GM18511 (cell line): Measurements from ENCODE around the gene ME3.
A peak's percentile ranks its signal among the peaks of the same experiment; 100 is the strongest.

Experiments
- ATAC-seq: cut with Tn5 transposase; IDR thresholded peaks from one replicate; pipeline ENCODE4 v1.9.1; 2021; ENCODE audit warnings: mild to moderate bottlenecking, moderate library complexity; ENCODE audit not compliant: unreplicated experiment

The ME3 gene

GRCh38 chr11:86469491-86470388 lies 202.7 kb downstream of the ME3 start:
- ATAC-seq: no peak

GRCh38 chr11:86468169-86468568 lies 204.2 kb downstream of the ME3 start:
- ATAC-seq: no peak

GRCh38 chr11:86464509-86465221 lies 207.8 kb downstream of the ME3 start:
- ATAC-seq: no peak

GRCh38 chr11:86463955-86464354 lies 208.5 kb downstream of the ME3 start:
- ATAC-seq: no peak

- no peak for ATAC-seq
These were observed 209.3 kb downstream of the ME3 start for GRCh38 chr11:86463120-86463519.

GRCh38 chr11:86461892-86462291 lies 210.5 kb downstream of the ME3 start:
- no peak for ATAC-seq

GRCh38 chr11:86460461-86461385 lies 211.7 kb downstream of the ME3 start:
- ATAC-seq: no peak

- ATAC-seq: no peak
These were observed 212.5 kb downstream of the ME3 start for GRCh38 chr11:86459682-86460460.

- no peak for ATAC-seq
These were observed 213.4 kb downstream of the ME3 start for GRCh38 chr11:86459002-86459385.

- no peak for ATAC-seq
These were observed 214.0 kb downstream of the ME3 start for GRCh38 chr11:86458294-86459001.

- peak; percentile 83 for ATAC-seq
These were observed 216.1 kb downstream of the ME3 start for GRCh38 chr11:86456075-86456939.

- no peak for ATAC-seq
These were observed 219.0 kb downstream of the ME3 start for GRCh38 chr11:86453290-86454030.

GRCh38 chr11:86449993-86450629 lies 222.3 kb downstream of the ME3 start:
- no peak for ATAC-seq

- peak; percentile 40 for ATAC-seq
These were observed 224.5 kb downstream of the ME3 start for GRCh38 chr11:86447763-86448480.

- no peak for ATAC-seq
These were observed 225.5 kb downstream of the ME3 start for GRCh38 chr11:86446924-86447285.

GRCh38 chr11:86446163-86446923 lies 226.1 kb downstream of the ME3 start:
- no peak for ATAC-seq
